Measurements from ENCODE around the gene TIMP3.

Gene TIMP3

GRCh38 chr22:32810555-32811133 lies 9.1 kb downstream of the TIMP3 start:
- no peaks in the 10 kb centered on the region for H3K27me3 ChIP-seq (ENCODE audit: control insufficient read depth, insufficient read depth, low read length)
- H3K4me1 ChIP-seq (ENCODE audit: control insufficient read depth, insufficient read depth, low read length), result peaks cover 22% of the 10 kb centered on the region
- H3K9ac ChIP-seq (ENCODE audit: low read depth, low read length), result no peak overlapping the region
- no peak overlapping the region for H3K4me3 ChIP-seq (ENCODE audit: low read depth, low read length)
- peak overlapping the region; percentile 12 for H3K27ac ChIP-seq (ENCODE audit: low read depth, low read length)
- no peaks in the 10 kb centered on the region for H3K9me3 ChIP-seq (ENCODE audit: control insufficient read depth, insufficient read depth, low read length)
- no peaks in the 10 kb centered on the region for H3K36me3 ChIP-seq (ENCODE audit: control insufficient read depth, insufficient read depth, low read length)

GRCh38 chr22:32811788-32812545 lies 10.5 kb downstream of the TIMP3 start:
- H3K36me3 ChIP-seq (ENCODE audit: control insufficient read depth, insufficient read depth, low read length), result no peaks in the 10 kb centered on the region
- H3K27ac ChIP-seq (ENCODE audit: low read depth, low read length), result no peak overlapping the region
- peaks cover 12% of the 10 kb centered on the region for H3K4me1 ChIP-seq (ENCODE audit: control insufficient read depth, insufficient read depth, low read length)
- H3K9me3 ChIP-seq (ENCODE audit: control insufficient read depth, insufficient read depth, low read length), result no peaks in the 10 kb centered on the region
- H3K27me3 ChIP-seq (ENCODE audit: control insufficient read depth, insufficient read depth, low read length), result no peaks in the 10 kb centered on the region
- no peak overlapping the region for H3K9ac ChIP-seq (ENCODE audit: low read depth, low read length)
- no peak overlapping the region for H3K4me3 ChIP-seq (ENCODE audit: low read depth, low read length)

GRCh38 chr22:32814285-32814860 lies 12.9 kb downstream of the TIMP3 start:
- no peak overlapping the region for H3K27ac ChIP-seq (ENCODE audit: low read depth, low read length)
- H3K9ac ChIP-seq (ENCODE audit: low read depth, low read length), result no peak overlapping the region
- H3K27me3 ChIP-seq (ENCODE audit: control insufficient read depth, insufficient read depth, low read length), result no peaks in the 10 kb centered on the region
- H3K4me1 ChIP-seq (ENCODE audit: control insufficient read depth, insufficient read depth, low read length), result peaks cover 17% of the 10 kb centered on the region
- no peaks in the 10 kb centered on the region for H3K9me3 ChIP-seq (ENCODE audit: control insufficient read depth, insufficient read depth, low read length)
- no peak overlapping the region for H3K4me3 ChIP-seq (ENCODE audit: low read depth, low read length)
- no peaks in the 10 kb centered on the region for H3K36me3 ChIP-seq (ENCODE audit: control insufficient read depth, insufficient read depth, low read length)

- peaks cover 16% of the 10 kb centered on the region for H3K4me1 ChIP-seq (ENCODE audit: control insufficient read depth, insufficient read depth, low read length)
- no peak overlapping the region for H3K4me3 ChIP-seq (ENCODE audit: low read depth, low read length)
- H3K9me3 ChIP-seq (ENCODE audit: control insufficient read depth, insufficient read depth, low read length), result no peaks in the 10 kb centered on the region
- H3K27ac ChIP-seq (ENCODE audit: low read depth, low read length), result no peak overlapping the region
- no peak overlapping the region for H3K9ac ChIP-seq (ENCODE audit: low read depth, low read length)
- no peaks in the 10 kb centered on the region for H3K27me3 ChIP-seq (ENCODE audit: control insufficient read depth, insufficient read depth, low read length)
- H3K36me3 ChIP-seq (ENCODE audit: control insufficient read depth, insufficient read depth, low read length), result no peaks in the 10 kb centered on the region
Measured at GRCh38 chr22:32815059-32815458, 13.6 kb downstream of the TIMP3 start.

GRCh38 chr22:32815943-32816342 lies 14.4 kb downstream of the TIMP3 start:
- Histone ChIP-seq H3K27me3 (ENCODE audit: control insufficient read depth, insufficient read depth, low read length) (no peaks in the 10 kb centered on the region), H3K4me1 (ENCODE audit: control insufficient read depth, insufficient read depth, low read length) (peaks cover 7% of the 10 kb centered on the region), H3K4me3 (ENCODE audit: low read depth, low read length) (no peak overlapping the region), H3K27ac (ENCODE audit: low read depth, low read length) (no peak overlapping the region), H3K36me3 (ENCODE audit: control insufficient read depth, insufficient read depth, low read length) (peaks cover 3% of the 10 kb centered on the region; the same call in 1 of the 2 replicates), H3K9ac (ENCODE audit: low read depth, low read length) (no peak overlapping the region), H3K9me3 (ENCODE audit: control insufficient read depth, insufficient read depth, low read length) (no peaks in the 10 kb centered on the region)

GRCh38 chr22:32817137-32817730 lies 15.7 kb downstream of the TIMP3 start:
- H3K27ac ChIP-seq (ENCODE audit: low read depth, low read length), result no peak overlapping the region
- H3K9me3 ChIP-seq (ENCODE audit: control insufficient read depth, insufficient read depth, low read length), result no peaks in the 10 kb centered on the region
- H3K9ac ChIP-seq (ENCODE audit: low read depth, low read length), result no peak overlapping the region
- no peaks in the 10 kb centered on the region for H3K27me3 ChIP-seq (ENCODE audit: control insufficient read depth, insufficient read depth, low read length)
- H3K4me3 ChIP-seq (ENCODE audit: low read depth, low read length), result no peak overlapping the region
- H3K4me1 ChIP-seq (ENCODE audit: control insufficient read depth, insufficient read depth, low read length), result peaks cover 5% of the 10 kb centered on the region; the same call in 1 of the 2 replicates
- peaks cover 5% of the 10 kb centered on the region; the same call in 1 of the 2 replicates for H3K36me3 ChIP-seq (ENCODE audit: control insufficient read depth, insufficient read depth, low read length)

GRCh38 chr22:32818446-32819115 lies 17.1 kb downstream of the TIMP3 start:
- peaks cover 5% of the 10 kb centered on the region; the same call in 1 of the 2 replicates for H3K4me1 ChIP-seq (ENCODE audit: control insufficient read depth, insufficient read depth, low read length)
- H3K27me3 ChIP-seq (ENCODE audit: control insufficient read depth, insufficient read depth, low read length), result no peaks in the 10 kb centered on the region
- H3K36me3 ChIP-seq (ENCODE audit: control insufficient read depth, insufficient read depth, low read length), result peaks cover 5% of the 10 kb centered on the region; the same call in 1 of the 2 replicates
- H3K27ac ChIP-seq (ENCODE audit: low read depth, low read length), result no peak overlapping the region
- no peak overlapping the region for H3K4me3 ChIP-seq (ENCODE audit: low read depth, low read length)
- H3K9me3 ChIP-seq (ENCODE audit: control insufficient read depth, insufficient read depth, low read length), result no peaks in the 10 kb centered on the region
- H3K9ac ChIP-seq (ENCODE audit: low read depth, low read length), result no peak overlapping the region

GRCh38 chr22:32819120-32819519 lies 17.6 kb downstream of the TIMP3 start:
- Histone ChIP-seq H3K27ac (ENCODE audit: low read depth, low read length) (no peak overlapping the region), H3K27me3 (ENCODE audit: control insufficient read depth, insufficient read depth, low read length) (no peaks in the 10 kb centered on the region), H3K4me3 (ENCODE audit: low read depth, low read length) (no peak overlapping the region), H3K9ac (ENCODE audit: low read depth, low read length) (no peak overlapping the region), H3K36me3 (ENCODE audit: control insufficient read depth, insufficient read depth, low read length) (peaks cover 5% of the 10 kb centered on the region; the same call in 1 of the 2 replicates), H3K9me3 (ENCODE audit: control insufficient read depth, insufficient read depth, low read length) (no peaks in the 10 kb centered on the region), H3K4me1 (ENCODE audit: control insufficient read depth, insufficient read depth, low read length) (peaks cover 5% of the 10 kb centered on the region; the same call in 1 of the 2 replicates)

- no peaks in the 10 kb centered on the region for H3K9me3 ChIP-seq (ENCODE audit: control insufficient read depth, insufficient read depth, low read length)
- no peak overlapping the region for H3K4me3 ChIP-seq (ENCODE audit: low read depth, low read length)
Measured at GRCh38 chr22:32820131-32821119, 18.9 kb downstream of the TIMP3 start.

More at GRCh38 chr22:32820131-32821119, 18.9 kb downstream of the TIMP3 start:
- Histone ChIP-seq H3K4me1 (ENCODE audit: control insufficient read depth, insufficient read depth, low read length) (peaks cover 5% of the 10 kb centered on the region; the same call in 1 of the 2 replicates), H3K27ac (ENCODE audit: low read depth, low read length) (no peak overlapping the region), H3K27me3 (ENCODE audit: control insufficient read depth, insufficient read depth, low read length) (no peaks in the 10 kb centered on the region), H3K36me3 (ENCODE audit: control insufficient read depth, insufficient read depth, low read length) (peaks cover 5% of the 10 kb centered on the region; the same call in 1 of the 2 replicates), H3K9ac (ENCODE audit: low read depth, low read length) (no peak overlapping the region)

Measured in HUES48 (cell line).